K562 (cell line): ENCODE measurements around the gene APEX2. TPM values are rescaled to one million over a fixed set of nuclear protein-coding genes. Genes with fewer than 3 reads are reported as not detected.
A peak's percentile ranks its signal among the peaks of the same experiment; 100 is the strongest.

Source experiments
- ELF4 ChIP-seq: fragments of 450-650 bp; formaldehyde crosslinking; IDR thresholded peaks from 2 replicates; pipeline ENCODE4 v1.4.0; 2022; ENCODE audit warnings: missing genetic modification characterization
- NCOA2 ChIP-seq, 2 experiments: fragments of 450-650 bp; IDR thresholded peaks; 2 replicates each; pipeline ENCODE4 v1.6.1; 2018; ENCODE audit warnings: mild to moderate bottlenecking in 2 of 2, moderate library complexity in 1 of 2; ENCODE audit not compliant: partially characterized antibody in 2 of 2
- NCOA4 ChIP-seq: fragments of 450-650 bp; IDR thresholded peaks from 2 replicates; pipeline ENCODE4 v1.6.1; 2018; ENCODE audit warnings: mild to moderate bottlenecking; ENCODE audit not compliant: partially characterized antibody
- NUFIP1 ChIP-seq: fragments of 450-650 bp; IDR thresholded peaks from 2 replicates; pipeline ENCODE4 v1.6.1; 2018; ENCODE audit not compliant: partially characterized antibody
- PHF21A ChIP-seq: fragments of 450-650 bp; IDR thresholded peaks from 2 replicates; pipeline ENCODE4 v1.6.1; 2017; ENCODE audit warnings: low read depth, borderline replicate concordance
- PRPF4 ChIP-seq: fragments of 200-400 bp; formaldehyde crosslinking; IDR thresholded peaks from one replicate; pipeline ENCODE4 v1.6.1; 2017; ENCODE audit warnings: low read length, low read depth, mild to moderate bottlenecking; ENCODE audit not compliant: insufficient read depth, poor library complexity, severe bottlenecking
- SMC3 ChIP-seq: conservative IDR thresholded peaks from 2 replicates; pipeline ENCODE4 v1.6.1; 2011; ENCODE audit warnings: low read depth, low read length, improper control_type of control experiment; ENCODE audit not compliant: insufficient read depth
- SRSF7 ChIP-seq: fragments of 200-400 bp; formaldehyde crosslinking; optimal IDR thresholded peaks from 2 replicates; pipeline ENCODE3; 2017; ENCODE audit warnings: mild to moderate bottlenecking, low read depth, low read length
- ZNF354B ChIP-seq: fragments of 250-450 bp; sonication (Bioruptor Pico); IDR thresholded peaks from 2 replicates; pipeline ENCODE4 v1.4.0; 2020
- ZNF551 ChIP-seq: fragments of 250-450 bp; sonication (Bioruptor Pico); IDR thresholded peaks from 2 replicates; pipeline ENCODE4 v1.5.0; 2021; ENCODE audit warnings: mild to moderate bottlenecking, moderate library complexity
- ZNF583 ChIP-seq: fragments of 250-450 bp; sonication (Bioruptor Pico); IDR thresholded peaks from 2 replicates; pipeline ENCODE4 v1.4.0; 2020
- polyA plus RNA-seq, 8 experiments: library from polyadenylated mRNA; depleted of rRNA in 4 of 8; stranded (reverse) in 5 of 8; unstranded in 3 of 8; fragments of >200 nt; fragmentation: Nextera tagmentation in 2 of 8; fragmentation: Illumina TruSeq in 1 of 8; extraction: Ambion mirVana in 2 of 8; extraction: Trizol in 1 of 8; gene quantifications; 2 replicates each; pipeline versions ENCODE4 v1.2.1 to v1.2.3, GENCODE V29; 2011 to 2014; ENCODE audit warnings: inconsistent platforms in 1 of 8, missing spikeins in 1 of 8
- total RNA-seq, 7 experiments: library from RNA; depleted of rRNA in 6 of 7; stranded (reverse); fragments of >200 nt in 6 of 7; fragmentation: Illumina TruSeq in 2 of 7; extraction: Trizol in 2 of 7; gene quantifications; 2 replicates each; pipeline versions ENCODE4 v1.2.1 to v1.2.3, GENCODE V29; 2011 to 2021; ENCODE audit warnings: low replicate concordance in 1 of 7
- TF ChIP-seq, protein P1 (sequence below): sonication (generic); formaldehyde crosslinking; IDR thresholded peaks from 2 replicates; pipeline ENCODE4 v1.8.1; 2023; ENCODE audit warnings: mild to moderate bottlenecking, missing genetic modification reagents, moderate library complexity
- TF ChIP-seq, protein P2 (sequence below), 2 experiments: IDR thresholded peaks; 2 replicates each; pipeline ENCODE4 v1.6.1; 2011; ENCODE audit warnings: borderline replicate concordance in 1 of 2, control low read depth in 1 of 2, low read depth in 1 of 2, low read length in 1 of 2, mild to moderate bottlenecking in 1 of 2, mixed read lengths in 1 of 2, moderate library complexity in 1 of 2; ENCODE audit not compliant: insufficient read depth in 1 of 2, insufficient read length in 1 of 2, poor library complexity in 1 of 2, severe bottlenecking in 1 of 2; ENCODE audit errors: extremely low read depth in 1 of 2
- TF ChIP-seq, protein P3 (sequence below): fragments of 250-450 bp; sonication (Bioruptor Pico); IDR thresholded peaks from 2 replicates; pipeline ENCODE4 v1.8.0; 2022; ENCODE audit warnings: moderate library complexity, mild to moderate bottlenecking, inconsistent platforms
- TF ChIP-seq, protein P4 (sequence below), 3 experiments: IDR thresholded peaks in 2 of 3; conservative IDR thresholded peaks in 1 of 3; 2 replicates each; pipeline ENCODE4 v1.5.1; 2011 to 2012; ENCODE audit warnings: low read length in 3 of 3, mild to moderate bottlenecking in 3 of 3, control low read depth in 2 of 3, improper control_type of control experiment in 1 of 3, inconsistent platforms in 1 of 3, low read depth in 1 of 3, mixed read lengths in 1 of 3, moderate library complexity in 1 of 3; ENCODE audit not compliant: insufficient read depth in 2 of 3
- TF ChIP-seq, protein P5 (sequence below): fragments of 200-800 bp; sonication (Bioruptor generic); IDR thresholded peaks from 2 replicates; pipeline ENCODE4 v1.6.1; 2016; ENCODE audit warnings: missing genetic modification characterization, missing compliant biosample characterization

APEX2 gene
- total and polyA plus RNA-seq, 9 of the 15 experiments (the other 6 are each of a cell fraction or from before 2014, with no cell fraction given), result 9.4 to 34.2 (median 25.9) TPM

DNA sequence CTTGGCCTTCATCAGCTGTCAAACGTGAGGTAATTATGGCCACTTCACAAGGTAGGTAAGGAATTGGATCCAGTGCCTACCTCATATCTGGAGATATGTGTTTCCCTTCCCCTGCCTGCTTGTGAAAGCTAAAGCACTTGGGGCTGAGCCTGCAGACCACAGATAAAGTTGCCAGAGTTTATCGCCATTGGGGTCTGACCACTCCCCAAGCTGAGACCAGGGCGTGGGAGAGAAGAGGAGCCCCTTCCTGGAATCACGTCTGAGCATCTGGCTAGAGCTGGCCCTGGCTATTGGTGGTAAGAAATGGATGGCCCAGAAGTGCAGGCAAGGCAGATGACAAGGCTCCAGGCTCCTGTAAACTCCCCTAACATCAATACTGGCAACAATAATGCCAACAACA is 27.9 kb downstream of the APEX2 start (continued):
- TF ChIP-seq, protein P1, sequence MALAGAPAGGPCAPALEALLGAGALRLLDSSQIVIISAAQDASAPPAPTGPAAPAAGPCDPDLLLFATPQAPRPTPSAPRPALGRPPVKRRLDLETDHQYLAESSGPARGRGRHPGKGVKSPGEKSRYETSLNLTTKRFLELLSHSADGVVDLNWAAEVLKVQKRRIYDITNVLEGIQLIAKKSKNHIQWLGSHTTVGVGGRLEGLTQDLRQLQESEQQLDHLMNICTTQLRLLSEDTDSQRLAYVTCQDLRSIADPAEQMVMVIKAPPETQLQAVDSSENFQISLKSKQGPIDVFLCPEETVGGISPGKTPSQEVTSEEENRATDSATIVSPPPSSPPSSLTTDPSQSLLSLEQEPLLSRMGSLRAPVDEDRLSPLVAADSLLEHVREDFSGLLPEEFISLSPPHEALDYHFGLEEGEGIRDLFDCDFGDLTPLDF (CRISPR knock-in tag), result no peak
- TF ChIP-seq, protein P2, sequence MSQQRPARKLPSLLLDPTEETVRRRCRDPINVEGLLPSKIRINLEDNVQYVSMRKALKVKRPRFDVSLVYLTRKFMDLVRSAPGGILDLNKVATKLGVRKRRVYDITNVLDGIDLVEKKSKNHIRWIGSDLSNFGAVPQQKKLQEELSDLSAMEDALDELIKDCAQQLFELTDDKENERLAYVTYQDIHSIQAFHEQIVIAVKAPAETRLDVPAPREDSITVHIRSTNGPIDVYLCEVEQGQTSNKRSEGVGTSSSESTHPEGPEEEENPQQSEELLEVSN (IDR thresholded peaks at IDR 0.05; ENCODE audit: borderline replicate concordance in 1 of 2, extremely low read depth in 1 of 2, insufficient read depth in 1 of 2, insufficient read length in 1 of 2, low read depth in 1 of 2, low read length in 1 of 2, poor library complexity in 1 of 2, severe bottlenecking in 1 of 2), result no peak
- TF ChIP-seq SMC3 (no peak), NCOA4 (no peak), ZNF354B (CRISPR knock-in tag) (no peak), NUFIP1 (no peak), PRPF4 (no peak), ZNF583 (no peak), ELF4 (peak; percentile 55; the same call in 1 of the 2 replicates), PHF21A (no peak), ZNF551 (no peak), SRSF7 (no peak), NCOA2 (IDR thresholded peaks at IDR 0.05; ENCODE audit: partially characterized antibody in 2 of 2) (peak in 1 of 2 experiments; percentile 41)
- TF ChIP-seq, protein P3, sequence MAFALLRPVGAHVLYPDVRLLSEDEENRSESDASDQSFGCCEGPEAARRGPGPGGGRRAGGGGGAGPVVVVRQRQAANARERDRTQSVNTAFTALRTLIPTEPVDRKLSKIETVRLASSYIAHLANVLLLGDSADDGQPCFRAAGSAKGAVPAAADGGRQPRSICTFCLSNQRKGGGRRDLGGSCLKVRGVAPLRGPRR (CRISPR knock-in tag), result no peak
- TF ChIP-seq, protein P4, sequence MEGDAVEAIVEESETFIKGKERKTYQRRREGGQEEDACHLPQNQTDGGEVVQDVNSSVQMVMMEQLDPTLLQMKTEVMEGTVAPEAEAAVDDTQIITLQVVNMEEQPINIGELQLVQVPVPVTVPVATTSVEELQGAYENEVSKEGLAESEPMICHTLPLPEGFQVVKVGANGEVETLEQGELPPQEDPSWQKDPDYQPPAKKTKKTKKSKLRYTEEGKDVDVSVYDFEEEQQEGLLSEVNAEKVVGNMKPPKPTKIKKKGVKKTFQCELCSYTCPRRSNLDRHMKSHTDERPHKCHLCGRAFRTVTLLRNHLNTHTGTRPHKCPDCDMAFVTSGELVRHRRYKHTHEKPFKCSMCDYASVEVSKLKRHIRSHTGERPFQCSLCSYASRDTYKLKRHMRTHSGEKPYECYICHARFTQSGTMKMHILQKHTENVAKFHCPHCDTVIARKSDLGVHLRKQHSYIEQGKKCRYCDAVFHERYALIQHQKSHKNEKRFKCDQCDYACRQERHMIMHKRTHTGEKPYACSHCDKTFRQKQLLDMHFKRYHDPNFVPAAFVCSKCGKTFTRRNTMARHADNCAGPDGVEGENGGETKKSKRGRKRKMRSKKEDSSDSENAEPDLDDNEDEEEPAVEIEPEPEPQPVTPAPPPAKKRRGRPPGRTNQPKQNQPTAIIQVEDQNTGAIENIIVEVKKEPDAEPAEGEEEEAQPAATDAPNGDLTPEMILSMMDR (IDR thresholded peaks at IDR 0.05 in 2 of 3, conservative IDR thresholded peaks at IDR 0.05 in 1 of 3; ENCODE audit: insufficient read depth in 2 of 3, low read depth in 1 of 3, low read length in 3 of 3), result no peak
- TF ChIP-seq, protein P5, sequence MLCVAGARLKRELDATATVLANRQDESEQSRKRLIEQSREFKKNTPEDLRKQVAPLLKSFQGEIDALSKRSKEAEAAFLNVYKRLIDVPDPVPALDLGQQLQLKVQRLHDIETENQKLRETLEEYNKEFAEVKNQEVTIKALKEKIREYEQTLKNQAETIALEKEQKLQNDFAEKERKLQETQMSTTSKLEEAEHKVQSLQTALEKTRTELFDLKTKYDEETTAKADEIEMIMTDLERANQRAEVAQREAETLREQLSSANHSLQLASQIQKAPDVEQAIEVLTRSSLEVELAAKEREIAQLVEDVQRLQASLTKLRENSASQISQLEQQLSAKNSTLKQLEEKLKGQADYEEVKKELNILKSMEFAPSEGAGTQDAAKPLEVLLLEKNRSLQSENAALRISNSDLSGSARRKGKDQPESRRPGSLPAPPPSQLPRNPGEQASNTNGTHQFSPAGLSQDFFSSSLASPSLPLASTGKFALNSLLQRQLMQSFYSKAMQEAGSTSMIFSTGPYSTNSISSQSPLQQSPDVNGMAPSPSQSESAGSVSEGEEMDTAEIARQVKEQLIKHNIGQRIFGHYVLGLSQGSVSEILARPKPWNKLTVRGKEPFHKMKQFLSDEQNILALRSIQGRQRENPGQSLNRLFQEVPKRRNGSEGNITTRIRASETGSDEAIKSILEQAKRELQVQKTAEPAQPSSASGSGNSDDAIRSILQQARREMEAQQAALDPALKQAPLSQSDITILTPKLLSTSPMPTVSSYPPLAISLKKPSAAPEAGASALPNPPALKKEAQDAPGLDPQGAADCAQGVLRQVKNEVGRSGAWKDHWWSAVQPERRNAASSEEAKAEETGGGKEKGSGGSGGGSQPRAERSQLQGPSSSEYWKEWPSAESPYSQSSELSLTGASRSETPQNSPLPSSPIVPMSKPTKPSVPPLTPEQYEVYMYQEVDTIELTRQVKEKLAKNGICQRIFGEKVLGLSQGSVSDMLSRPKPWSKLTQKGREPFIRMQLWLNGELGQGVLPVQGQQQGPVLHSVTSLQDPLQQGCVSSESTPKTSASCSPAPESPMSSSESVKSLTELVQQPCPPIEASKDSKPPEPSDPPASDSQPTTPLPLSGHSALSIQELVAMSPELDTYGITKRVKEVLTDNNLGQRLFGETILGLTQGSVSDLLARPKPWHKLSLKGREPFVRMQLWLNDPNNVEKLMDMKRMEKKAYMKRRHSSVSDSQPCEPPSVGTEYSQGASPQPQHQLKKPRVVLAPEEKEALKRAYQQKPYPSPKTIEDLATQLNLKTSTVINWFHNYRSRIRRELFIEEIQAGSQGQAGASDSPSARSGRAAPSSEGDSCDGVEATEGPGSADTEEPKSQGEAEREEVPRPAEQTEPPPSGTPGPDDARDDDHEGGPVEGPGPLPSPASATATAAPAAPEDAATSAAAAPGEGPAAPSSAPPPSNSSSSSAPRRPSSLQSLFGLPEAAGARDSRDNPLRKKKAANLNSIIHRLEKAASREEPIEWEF (CRISPR knock-in tag), result no peak
